IPS-18c (cell line): ENCODE data around the gene ARHGDIG.
"Not testable (repeated sequence)": the region's sequence is repeated elsewhere in the genome, so short reads cannot be mapped to it uniquely, and the experiment has no call there.

ENCODE experiments used
- H3K4me3 ChIP-seq: 2 replicates; pipeline ENCODE4 v1.7.0; 2013; ENCODE audit warnings: low read depth, mild to moderate bottlenecking, low read length, moderate library complexity; ENCODE audit not compliant: insufficient read depth
- H3K9me3 ChIP-seq: one replicate; pipeline ENCODE4 v1.6.1; 2013; ENCODE audit warnings: mild to moderate bottlenecking, low read length, moderate library complexity; ENCODE audit not compliant: control insufficient read depth, insufficient read depth

Gene ARHGDIG

DNA sequence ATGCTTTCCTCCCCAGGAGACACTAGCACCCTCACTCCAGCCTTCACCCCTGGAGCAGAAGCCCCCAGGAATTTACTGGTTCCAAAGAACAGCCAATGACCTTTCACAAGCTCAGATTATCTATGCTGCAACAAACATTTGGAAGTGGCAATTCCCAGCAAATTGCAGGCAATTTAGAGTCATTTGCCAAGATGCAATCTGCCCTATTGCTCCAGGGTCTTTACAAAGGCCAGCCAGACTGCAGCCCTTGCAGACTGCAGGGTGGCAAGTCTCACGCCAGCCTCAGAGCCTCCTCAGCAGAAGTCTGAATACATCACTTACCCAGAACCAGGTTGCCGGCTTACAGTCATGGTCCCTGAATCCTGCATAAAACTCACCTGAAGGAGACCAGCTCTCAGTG is 50.4 kb downstream of the ARHGDIG start:
- Histone ChIP-seq H3K9me3 (no peaks in the 10 kb centered on the region), H3K4me3 (no peak overlapping the region)

DNA sequence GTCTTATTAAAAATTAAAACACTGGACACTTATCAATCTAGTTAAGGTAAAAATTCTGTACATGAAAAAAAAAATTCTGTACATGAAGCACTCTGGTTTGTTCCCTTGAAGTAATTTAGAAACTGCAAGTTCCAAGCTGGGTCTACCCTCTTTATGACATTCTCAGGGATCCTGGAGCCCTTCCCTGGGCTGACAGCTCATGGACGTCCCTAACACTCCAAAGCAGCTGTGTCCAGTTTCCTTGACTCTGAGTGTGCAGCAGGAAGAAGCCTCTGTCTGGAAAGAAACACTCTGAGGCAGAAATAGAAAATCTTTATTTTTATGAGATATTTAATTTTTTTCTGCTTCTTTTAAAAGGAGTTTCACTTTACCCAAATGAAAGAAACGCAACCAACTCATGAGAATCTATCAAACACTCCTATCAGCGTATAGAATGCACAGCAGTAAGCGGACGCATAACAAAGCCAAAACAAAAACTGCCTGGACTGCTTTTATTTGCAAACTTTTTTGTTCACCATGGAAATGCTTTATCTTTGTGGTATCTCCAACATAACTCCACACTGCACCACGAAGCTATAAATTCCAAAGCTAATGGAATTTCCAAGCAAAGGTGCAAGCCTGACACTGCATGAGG is 50.9 kb downstream of the ARHGDIG start:
- H3K9me3 ChIP-seq, H3K4me3 ChIP-seq: not testable (repeated sequence)
